HG03460 (cell line): ENCODE results near the gene GSTA2.
"Not testable (repeated sequence)": the region's sequence is repeated elsewhere in the genome, so short reads cannot be mapped to it uniquely, and the experiment has no call there.

Experiments
- ATAC-seq: cut with Tn5 transposase; IDR thresholded peaks from one replicate; pipeline ENCODE4 v1.9.1; 2021; ENCODE audit not compliant: unreplicated experiment

The GSTA2 gene

GRCh38 chr6:52760105-52760765 is 3.0 kb downstream of the GSTA2 start:
- ATAC-seq = no peak

- ATAC-seq = no peak
Observed at GRCh38 chr6:52759085-52759484, 4.2 kb downstream of the GSTA2 start.

DNA sequence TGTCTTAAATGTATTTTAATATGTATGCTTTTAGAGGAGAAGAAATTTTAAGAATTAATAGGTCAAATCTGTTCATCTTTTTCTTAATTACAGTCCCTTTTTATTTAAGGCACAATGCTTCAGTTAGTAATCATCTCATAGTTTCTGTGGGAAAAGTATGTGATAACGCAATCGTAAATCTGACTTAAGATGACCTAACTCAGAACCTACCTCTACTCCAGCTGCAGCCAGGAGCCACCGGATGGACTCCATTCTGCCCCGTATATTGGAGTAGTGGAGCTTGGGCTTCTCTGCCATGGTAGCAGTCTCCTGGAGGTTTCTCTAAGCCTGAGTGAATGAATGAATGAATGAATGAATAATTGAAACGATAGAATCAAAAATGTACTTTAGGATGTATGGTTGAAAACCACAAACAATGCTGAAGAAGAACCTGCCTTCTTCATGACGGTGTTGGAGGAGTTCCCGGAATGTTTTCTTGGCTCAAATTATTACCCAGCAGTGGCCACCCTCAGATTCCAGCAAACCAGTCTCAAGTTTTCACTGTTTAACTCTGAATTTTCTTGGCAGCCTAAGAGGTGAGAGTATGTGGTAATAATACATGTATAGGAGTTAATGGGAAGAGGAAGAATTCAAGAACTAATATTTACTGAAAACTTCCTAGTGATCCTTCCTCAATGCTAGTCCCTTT is 5.5 kb downstream of the GSTA2 start:
- ATAC-seq = not testable (repeated sequence)

DNA sequence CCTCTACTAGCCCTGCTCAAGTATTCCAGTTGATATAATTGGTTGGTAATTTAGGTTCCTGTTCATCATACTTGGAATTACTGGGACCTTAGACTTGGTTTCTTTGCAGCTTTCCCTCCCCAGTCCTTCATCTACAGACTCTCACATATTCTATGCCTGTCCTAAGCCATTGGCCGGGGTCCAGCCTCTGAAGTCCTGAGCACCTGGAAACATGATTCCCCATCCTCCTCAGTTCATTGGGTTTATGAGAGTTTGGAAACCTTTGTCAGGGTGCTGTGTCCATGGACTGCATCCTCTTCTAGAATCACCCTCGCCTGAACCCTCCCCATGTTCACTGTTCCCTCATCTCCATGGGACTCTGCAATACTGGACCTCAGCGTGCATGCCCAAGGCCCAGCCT is 8.8 kb downstream of the GSTA2 start:
- ATAC-seq = no peak

DNA sequence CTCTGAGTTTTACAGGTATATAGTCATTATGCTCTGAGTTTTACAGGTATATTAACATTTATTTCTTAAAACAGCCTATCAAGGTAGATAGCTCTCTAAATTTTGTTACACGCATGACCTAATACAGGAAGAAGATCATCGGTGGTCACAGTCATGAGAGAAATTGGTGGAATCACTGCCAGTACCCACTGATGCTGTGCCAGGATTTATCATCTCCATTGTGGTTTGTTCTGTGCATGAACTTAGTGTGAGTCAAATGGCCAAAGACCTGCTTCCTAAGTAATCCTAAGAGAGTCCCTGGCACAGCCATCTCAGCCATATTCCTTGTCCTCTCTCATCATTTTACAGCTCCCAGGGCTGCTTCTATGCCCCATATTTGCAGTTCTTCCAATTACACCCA is 10.1 kb downstream of the GSTA2 start:
- ATAC-seq = not testable (repeated sequence)

GRCh38 chr6:52752310-52752709 is 11.0 kb downstream of the GSTA2 start:
- no peak for ATAC-seq

- ATAC-seq = no peak
Observed at GRCh38 chr6:52749556-52750152, 13.6 kb downstream of the GSTA2 start.

- ATAC-seq = not testable (repeated sequence)
Observed at GRCh38 chr6:52747301-52747700, 16.0 kb downstream of the GSTA2 start.

DNA sequence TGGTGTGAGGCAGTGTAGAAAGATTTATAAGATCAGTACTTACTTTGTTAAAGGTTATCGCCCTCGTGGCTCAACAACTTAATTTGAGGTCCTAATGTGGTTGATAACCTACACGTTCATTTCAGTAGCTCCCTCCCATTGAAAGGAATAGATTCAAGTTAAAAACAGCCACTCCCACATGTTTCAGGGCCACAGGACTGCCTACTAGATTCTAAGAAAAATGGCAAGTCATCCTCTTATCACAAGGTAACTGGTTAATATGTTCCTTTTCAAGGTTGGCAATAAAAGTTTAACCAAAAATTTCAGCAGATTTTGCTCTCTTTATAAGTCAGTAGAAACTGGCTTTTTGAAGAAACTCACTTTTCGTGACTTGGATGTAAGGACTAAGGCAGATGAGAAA is 17.1 kb downstream of the GSTA2 start:
- ATAC-seq = no peak

DNA sequence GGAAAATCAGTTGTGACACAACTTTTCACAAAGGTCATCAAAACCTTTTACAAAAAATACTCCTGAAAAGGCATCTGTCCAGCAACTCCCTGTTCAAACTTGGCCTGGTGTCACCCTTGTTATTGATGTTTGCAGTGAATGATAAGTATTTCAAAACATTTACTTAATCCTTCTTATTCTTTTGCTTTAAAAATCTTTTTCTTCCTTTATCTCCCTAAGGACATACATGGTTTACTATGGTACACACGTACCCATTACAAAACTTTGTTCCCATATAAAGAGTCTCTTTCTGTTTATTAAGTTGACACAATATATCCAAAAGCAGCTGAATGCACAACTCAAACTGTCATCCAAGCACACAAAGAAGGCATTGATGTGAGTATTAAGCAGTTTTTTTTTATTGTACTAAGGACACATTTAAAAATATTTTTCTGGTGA is 17.5 kb downstream of the GSTA2 start:
- no peak for ATAC-seq

DNA sequence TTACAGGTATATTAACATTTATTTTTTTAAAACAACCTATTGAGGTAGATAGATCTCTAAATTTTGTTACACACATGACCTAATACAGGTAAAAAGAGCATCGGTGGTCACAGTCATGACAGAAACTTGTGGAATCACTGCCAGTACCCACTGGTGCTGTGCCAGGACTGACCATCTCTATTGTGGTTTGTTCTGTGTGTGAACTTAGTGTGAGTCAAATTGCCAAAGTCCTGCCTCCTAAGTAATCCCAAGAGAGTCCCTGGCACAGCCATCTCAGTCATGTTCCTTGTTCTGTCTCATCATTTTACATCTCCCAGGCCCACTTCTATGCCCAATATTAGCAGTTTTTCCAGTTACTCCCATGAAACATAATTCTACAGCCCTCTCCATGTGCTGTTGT is 21.4 kb downstream of the GSTA2 start:
- ATAC-seq = no peak

DNA sequence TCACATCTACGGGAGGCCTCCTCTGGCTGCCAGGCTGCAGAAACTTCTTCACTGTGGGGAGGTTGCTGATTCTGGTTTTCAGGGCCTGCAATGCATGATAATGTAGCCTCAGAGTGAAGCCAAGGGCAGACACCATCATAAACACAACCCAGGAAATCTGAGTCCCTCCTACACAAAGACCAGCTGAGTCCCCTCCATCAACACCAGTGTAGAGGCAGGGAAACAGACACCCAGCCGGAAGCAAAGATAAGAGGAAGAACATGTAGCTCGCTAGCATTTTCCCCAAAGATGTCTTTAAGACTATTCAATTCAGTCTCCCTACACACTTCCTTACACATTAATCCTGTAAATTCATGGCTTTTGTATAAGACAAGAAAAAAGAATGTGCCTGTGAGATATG is 23.6 kb downstream of the GSTA2 start:
- ATAC-seq = no peak

DNA sequence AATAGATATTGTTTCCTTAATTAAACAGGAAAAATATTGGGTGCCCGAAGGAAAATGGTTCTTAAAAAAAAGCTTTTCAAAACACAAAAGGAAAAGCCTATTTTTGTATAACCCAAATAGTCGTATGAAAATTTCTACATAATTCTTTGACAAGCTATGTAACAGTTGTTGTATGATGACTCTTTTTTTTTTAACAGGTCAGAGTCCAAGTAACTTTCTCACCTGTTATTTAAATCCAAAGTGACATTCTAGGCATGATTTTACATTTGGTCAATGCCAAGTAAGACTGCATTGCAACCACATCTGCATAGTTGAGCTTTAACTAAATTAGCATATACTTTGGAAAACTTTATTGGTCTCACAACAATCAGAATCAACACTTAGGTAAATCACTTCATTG is 24.1 kb downstream of the GSTA2 start:
- no peak for ATAC-seq

GRCh38 chr6:52736145-52736544 is 27.1 kb downstream of the GSTA2 start:
- no peak for ATAC-seq

- ATAC-seq = no peak
Observed at GRCh38 chr6:52735071-52735470, 28.2 kb downstream of the GSTA2 start.

DNA sequence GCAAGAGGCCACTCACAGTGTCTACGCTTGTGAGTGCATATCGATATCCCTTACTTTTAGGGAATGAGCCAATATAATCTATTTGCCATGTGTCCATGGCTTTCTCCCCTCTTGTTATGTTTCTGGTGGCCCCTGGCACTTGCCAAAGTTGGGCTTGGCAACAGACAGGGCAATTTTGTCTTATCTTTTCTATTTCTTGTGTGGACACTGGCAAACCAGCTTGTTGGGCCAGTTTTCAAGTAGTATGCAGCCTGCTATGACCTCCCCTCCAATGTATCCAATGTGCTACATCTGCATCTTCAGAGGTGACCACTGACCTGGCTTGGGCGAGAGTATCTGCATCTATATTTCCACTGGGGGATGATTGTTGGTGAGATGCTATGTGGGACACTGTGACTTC is 29.2 kb downstream of the GSTA2 start:
- ATAC-seq = no peak

- ATAC-seq = no peak
Observed at GRCh38 chr6:52733172-52733571, 30.1 kb downstream of the GSTA2 start.

- no peak for ATAC-seq
Observed at GRCh38 chr6:52731719-52732118, 31.6 kb downstream of the GSTA2 start.

DNA sequence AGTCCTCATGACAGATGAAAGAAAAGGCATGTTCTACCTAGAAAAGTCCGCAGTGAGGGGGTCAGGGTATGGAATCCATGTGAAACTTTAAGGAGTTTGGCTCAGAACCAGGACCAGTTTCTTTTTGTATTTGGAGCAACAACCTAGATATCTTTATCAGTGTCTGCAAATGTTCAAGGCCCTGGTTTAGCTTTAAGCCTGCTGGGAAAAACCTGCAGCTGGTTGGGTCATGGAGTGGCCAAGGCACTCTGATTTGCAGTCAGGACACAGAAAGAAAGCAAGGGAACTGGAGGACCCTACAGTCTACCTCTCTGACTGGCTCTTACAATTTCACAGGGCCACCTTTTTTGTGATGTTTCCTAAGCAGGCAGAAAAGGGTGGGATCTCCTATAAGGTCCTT is 33.7 kb downstream of the GSTA2 start:
- ATAC-seq = no peak

DNA sequence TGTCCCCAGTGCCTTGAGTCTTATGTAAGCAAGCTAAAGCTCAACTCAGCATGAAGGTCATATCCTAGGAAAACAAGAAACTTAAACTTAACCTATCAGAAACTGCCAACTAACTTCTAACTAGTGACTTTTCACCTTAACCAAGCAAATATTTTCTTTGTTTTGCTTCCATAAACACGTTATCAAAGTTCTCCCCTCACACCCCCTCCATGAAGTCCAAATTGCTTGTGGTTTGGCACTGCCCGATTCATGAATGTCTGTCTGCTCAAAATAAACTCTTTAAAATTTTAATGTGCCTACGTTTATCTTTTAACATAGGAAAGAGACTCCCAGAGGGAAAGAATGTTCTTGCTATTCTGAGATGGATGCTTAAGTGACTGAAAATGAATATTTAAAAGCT is 34.9 kb downstream of the GSTA2 start:
- ATAC-seq = no peak

GRCh38 chr6:52727908-52728307 is 35.4 kb downstream of the GSTA2 start:
- ATAC-seq = no peak

- no peak for ATAC-seq
Observed at GRCh38 chr6:52726741-52727535, 36.3 kb downstream of the GSTA2 start.
